GM21786 (cell line): ENCODE results near the gene TCF21.

Experiments used
- ATAC-seq: cut with Tn5 transposase; IDR thresholded peaks from one replicate; pipeline ENCODE4 v1.9.1; 2021; ENCODE audit not compliant: unreplicated experiment

TCF21 gene

DNA sequence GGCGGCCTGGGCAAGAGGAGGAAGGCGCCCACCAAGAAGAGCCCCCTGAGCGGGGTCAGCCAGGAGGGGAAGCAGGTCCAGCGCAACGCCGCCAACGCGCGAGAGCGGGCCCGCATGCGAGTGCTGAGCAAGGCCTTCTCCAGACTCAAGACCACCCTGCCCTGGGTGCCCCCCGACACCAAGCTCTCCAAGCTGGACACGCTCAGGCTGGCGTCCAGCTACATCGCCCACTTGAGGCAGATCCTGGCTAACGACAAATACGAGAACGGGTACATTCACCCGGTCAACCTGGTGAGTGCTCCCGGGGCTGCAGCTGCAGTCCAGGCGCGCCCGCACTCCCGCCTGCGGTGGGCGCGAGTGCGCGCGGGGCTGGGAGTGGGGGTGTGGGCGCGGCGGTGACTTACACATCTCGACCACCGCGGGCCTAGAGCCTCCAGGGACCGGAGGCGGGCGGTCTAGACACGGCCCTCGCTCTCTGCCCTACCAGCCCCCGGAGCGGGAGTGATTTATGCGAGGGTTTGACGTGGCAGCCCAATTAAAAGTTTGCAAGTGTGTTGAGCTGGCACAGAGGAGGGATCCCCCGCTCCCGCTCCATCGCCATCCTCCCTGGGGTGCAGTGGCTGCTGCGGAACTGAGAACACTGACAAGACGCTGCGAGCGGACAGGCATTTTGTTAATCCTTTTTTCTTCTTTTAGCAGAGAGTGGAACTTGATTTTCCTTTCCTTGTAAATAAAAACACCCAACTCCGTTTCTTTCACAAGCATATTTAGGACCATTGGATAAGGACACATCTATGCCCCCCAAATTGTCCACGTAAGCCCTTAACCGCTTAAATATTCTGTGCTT is 867 bp downstream of the TCF21 start:
- no peak for ATAC-seq

DNA sequence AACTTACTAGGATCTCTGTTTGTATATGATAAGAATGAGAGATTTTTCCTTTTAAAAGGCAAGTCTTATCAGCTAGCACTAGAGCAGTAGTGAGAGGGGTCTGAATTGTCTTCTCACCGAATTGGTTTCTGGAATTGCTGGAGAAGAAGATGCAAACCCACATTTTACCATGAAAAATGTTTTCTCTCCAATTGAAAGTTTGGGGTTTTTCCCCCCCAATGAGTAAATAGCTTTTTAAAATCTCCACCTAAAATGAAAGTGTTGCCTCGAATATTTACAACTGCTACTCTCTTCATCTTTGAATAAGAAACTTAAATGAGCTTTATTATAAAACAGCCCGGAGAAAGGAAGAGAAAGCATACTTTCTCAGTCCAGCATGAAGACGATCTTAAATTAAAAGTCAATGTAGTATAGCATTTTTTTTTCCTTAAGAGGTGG is 1.8 kb downstream of the TCF21 start:
- no peak for ATAC-seq

DNA sequence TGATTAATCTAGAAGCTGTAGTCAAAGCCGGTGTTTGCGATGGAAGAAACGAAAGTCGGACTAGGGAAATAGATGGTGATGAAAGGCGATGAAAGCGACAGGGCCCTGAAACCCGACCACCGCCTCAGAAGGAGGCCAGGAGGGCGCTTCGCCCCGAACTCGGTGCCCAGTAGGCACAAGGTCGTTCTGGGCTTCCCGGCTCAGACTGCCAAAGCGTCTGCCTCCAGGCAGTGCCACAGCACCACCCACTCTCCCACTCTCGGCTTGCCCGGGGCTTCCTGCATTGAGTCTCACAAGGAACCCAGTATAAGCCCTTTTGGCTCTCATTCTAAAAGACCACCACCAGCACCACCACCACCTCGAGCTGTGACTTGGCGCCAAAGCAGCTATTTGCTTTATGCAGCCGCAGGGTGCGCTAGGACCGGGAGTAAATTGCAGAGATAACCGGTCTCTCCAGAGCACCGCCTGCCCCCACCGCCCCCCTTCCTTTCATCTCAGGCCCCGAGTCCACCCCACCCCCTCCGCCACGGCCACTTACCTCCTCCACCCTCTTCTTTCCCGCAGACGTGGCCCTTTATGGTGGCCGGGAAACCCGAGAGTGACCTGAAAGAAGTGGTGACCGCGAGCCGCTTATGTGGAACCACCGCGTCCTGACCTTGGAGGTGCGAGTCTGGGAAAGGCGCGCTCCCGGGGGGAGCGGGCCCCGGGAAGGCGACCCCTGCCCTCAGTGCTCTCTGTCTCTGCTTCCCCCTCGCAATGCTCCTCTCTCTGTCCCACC is 2.4 kb downstream of the TCF21 start:
- ATAC-seq: no peak

DNA sequence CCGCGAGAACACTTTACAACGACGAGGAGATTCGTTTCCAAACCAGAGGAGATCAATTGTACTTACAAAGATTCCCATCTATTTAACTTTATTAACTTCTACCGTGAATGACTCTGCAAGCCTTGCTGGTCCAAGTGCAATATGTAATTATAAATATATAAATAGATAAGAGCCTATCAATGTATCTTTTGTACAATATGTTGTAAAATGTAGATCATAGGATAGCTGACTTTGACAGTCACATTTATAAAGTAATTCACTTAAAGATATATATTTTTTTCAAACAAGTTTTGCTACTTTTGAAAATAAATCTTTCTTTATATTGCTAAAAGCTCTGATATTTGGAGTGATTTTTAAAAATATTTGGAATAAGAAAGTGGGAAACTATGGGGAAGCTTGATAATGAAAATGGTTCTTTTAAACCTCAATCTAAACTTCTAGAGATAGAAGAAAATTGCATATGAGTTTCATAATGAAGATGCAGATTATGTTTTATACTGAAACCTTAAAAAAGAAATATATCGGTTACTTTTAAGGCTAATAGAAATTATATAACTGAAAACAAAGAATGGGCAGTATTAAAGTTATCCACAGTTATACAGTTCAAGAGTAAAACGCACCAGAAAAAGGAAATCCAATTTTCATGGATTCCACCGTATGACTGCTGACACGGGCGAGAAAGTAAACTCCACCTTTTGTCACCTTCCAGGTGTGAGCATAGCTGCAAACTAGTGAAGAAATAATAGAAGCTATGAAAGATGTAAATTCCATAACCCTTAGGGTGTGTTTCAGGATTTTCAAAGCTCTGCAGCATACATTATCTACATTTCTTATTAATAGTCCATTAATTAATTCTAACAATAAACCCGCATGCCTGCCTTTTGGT is 3.3 kb downstream of the TCF21 start:
- no peak for ATAC-seq

DNA sequence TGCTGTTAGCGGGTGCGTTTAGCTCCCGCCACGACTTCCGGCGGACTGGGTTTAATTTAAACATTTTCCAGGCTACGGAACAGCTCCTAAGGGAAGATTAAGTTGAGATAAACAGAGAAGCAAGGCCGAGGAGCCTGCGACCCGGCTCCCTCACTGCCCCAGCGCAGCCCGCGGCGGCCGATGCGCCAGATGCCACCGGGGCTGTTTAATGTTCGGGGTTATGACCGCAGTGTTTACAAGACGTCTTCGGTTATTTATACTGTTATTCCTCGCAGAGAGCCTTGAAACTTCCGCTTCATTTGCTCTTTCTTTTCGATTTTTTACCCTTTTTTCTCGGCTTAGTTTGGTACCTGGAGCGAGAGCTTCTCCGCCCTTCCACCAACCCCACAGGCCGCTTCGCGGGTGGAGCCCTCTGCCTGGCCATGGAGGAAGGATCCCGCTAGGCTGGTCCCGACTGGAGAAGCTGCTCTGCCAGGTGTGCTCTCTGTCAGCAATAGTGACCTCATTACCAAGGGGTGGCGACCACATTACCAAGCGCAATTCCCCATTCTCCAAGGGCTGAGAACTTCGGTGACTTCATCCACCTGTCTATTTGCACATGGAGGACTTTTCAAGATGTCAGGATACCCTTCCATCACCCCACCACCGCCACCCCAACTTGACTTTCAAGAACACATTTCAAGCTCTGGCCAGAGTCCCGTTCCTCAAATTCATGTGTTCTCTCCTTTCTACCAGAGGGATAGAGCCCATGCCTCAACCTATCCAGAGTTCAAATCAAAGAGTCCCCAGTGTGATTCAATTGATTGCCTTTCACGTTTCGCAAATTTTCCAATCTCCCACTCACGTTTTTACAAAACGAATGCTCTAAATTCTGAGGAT is 4.1 kb downstream of the TCF21 start:
- ATAC-seq: no peak

DNA sequence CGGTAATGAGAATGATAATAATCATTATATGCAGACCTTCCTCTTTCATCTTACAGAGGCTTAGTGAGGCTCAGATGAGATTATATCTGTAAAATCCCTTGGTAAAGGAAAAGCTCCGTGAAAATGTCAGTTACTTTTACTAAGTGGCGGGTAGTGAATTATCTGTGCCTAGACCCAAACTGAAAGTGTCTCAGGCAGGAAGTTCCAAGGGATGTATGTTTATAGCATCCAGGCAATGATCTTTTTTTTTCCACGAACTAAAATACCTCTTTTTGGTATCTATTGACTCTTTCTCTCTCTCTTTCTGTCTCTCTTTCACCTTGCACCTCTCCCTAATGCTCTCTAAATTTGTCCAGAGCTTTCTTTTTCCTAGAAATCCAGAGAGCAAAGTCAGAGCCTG is 5.0 kb downstream of the TCF21 start:
- no peak for ATAC-seq

DNA sequence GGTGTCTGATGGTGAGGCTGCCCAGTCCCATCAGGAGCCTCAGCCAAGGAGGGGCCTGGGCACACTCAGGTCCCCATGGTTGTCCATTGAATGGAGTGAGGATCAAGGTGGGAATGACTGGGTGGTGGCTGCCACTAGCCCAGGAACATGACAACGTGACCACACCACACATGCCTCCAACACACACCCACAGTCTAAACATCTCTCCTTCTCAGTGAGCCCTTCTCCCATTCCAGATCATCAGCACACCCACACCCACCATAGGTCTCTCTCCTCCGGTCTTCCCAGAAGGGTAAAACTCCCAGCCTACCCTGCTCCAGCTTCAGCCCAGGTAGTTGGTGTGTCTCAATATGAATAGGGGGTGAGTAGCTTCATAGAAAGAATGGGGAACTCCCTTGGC is 5.5 kb downstream of the TCF21 start:
- ATAC-seq: no peak

DNA sequence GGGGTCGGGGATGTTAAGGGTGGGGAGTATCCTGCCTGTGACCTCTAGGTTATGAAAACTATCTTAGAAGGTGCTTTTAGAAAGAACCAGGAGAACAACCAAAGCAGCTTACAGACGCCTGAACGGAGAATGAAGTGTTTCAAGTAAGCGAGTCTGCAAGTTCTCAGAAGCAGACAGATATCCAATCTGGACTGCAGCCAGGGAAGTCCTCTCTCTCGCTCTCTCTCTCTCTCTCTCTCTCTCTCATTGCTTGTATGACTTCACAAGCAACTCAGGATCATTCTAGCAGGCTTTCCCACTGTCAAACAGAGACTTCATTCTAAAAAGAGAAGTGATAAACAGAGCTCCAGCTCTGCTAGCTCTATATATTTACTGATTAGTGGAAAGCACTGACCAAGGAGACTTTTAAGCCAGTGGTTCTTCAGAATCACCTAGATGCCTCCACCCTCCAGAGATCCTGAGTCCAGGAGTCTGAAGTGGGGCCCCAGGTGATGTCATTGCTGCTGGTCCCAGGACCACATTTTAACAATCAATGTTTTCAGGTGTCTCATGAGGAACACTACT is 6.0 kb downstream of the TCF21 start:
- ATAC-seq: no peak

DNA sequence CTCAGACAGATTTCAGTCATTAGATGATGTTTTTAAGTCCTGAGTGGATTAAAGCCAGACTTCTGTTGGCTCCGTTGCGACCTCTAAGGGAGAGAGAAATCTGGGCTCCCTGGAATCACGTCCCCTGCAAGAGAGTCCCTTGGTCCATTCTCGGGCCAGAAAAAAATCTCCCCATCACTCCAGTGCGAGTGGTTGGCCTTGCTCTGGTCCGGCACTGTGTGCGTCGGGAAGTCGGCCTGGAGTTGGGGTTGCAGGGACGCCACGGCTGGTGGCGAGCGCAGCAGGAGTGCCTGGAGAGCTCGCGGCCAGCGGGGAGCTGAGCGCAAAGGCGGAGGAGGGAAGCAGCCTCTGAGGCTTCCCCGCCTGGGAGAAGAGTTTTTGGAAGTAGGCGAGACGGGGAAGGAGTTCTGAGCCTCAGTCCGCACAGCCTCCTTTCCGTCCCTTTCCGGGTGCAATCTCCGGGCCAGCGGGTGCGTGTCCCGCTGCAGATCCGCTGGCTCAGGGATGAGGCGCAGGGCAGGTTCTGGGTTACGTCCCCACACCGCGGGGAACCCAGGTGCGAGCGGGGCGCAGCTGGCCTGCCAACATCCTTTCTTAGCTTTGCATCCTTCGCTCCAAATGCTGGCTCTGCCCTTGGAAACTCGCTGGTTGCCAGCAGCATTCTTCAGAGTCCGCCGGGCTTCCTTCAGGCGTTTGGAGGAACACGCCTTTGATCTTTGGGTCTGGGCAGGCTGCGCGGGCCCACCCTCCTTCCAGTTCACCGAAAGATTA is 6.8 kb downstream of the TCF21 start:
- ATAC-seq: no peak

DNA sequence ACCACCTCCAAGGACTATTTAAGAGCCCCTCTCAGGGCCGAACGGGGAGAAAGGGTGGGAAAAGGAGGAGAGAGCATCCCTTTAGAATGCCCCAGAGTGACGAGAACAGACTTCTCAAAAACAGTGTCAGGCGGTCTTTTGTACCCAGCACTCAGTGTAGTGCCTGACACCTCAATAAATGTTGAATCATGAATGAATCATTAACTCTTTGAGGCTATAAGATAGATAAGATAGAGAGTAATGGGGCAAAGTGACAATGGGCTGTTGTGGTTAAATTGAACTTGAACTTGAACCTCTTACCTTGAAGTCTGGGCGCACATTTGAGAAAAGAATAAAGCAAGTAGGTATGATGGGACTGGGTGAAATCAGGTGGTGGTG is 7.4 kb downstream of the TCF21 start:
- ATAC-seq: no peak

DNA sequence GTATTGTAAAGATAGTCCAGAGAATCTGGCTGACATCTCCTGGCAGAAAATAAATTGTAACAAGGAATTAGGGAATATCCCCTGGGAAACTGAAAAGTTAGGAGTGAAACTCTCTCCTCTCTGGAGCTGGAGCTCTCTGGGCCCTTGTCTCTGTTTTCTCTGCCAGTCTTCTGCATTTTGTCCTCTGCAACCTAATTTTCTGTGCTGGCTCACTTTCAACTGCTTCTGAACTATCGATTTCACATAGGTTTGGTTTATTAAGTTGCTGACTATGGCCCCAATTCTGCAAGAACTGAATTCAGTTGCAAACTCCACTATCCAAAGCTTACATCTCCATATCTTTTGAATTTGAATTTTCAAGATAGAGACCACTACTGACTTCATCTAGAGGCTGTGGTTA is 9.3 kb downstream of the TCF21 start:
- ATAC-seq: no peak

DNA sequence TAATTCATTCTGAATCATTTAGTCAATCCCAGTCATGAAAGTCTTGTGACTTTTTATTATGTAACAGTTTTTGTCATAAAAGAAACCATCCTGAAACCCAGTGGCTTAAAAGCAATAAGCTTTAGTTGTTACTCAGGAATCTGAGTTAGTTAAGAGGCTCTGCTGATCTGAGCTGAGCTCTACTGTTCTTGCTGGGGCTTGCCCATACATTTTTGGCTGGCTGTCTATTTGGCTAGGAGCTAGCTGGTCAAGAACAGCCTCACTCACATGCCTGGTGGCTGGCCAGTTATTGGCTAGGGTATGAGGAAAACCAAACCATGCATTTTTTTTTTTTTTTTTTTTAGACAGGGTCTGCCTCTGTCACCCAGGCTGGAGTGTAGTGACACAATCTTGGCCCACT is 10.6 kb downstream of the TCF21 start:
- ATAC-seq: no peak

DNA sequence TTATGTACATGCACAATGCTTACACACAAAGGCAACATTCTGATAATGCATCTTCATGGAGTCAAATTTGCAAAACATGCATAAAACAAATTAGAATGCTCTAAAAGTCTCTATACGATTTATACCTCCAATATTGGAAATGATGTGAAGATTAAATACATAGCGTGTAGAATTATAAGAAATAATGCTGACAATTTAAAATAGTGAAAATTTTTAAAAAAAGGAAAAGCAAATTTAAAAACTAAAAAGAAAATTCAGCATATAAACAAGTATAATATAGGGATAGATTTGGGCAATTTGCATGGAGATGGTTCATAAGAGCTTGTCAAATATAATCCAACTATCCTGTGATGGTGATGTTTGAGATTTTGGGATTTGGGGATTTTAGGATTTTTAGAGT is 14.9 kb downstream of the TCF21 start:
- ATAC-seq: no peak

DNA sequence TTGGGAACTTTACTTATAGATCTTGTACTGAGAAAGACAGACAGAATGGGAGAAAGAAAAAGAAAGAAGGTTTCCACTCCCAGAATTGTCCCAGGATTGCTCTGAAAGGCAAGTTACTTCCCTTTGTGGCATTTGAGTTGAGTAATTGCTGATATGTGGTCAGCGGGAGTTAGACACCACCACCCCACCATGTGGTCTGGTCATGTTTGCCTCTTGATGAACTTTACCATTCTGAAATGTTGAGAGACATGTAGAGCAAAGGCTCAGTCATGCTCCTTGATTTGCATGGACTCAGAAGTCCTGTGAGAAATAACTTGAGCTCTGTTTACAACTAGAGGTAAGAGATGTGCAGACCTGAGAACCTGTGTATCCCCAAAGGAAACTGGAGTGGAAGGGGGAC is 17.1 kb downstream of the TCF21 start:
- ATAC-seq: no peak

DNA sequence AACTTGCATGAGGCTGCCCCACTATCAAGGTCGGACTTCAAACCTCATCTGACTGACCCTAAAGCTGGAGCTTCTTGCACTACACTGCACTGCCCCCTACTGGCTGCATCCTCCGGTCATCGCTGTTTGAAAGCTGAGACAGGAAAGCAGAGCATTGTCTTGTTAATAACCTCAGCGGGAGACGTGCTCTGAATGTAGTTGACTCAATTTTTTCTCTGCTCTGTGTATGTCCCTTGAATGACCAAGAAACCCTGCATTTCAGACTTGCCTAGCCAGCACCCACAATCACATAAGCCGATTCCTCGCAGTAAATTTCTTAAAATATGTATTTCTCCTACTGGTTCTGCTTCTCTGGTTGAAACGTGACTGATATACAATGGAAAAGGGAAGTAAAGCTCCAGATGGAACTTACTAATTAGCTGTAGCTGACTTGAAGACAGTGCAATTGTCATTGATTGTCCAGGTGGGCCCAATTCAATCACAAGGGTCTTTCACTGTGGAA is 27.8 kb downstream of the TCF21 start:
- ATAC-seq: peak; percentile 79

DNA sequence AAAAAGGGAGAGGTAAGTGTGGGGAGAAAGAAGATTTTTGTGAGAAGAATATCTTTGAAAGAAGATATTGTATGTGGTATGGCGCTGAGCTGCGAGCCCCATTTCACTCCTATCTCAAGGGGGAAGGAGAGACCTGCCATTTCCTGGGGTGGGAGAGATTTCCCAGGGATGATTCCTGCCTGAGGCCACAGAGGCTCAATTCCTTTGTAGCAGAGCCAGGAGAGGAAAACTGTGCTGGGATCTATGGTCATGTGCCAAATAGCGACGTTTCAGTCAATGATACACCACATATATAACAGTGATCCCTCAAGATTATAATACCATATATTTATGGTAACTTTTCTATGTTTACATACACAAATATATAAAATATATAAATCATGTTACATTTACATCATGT is 28.9 kb downstream of the TCF21 start:
- ATAC-seq: no peak

DNA sequence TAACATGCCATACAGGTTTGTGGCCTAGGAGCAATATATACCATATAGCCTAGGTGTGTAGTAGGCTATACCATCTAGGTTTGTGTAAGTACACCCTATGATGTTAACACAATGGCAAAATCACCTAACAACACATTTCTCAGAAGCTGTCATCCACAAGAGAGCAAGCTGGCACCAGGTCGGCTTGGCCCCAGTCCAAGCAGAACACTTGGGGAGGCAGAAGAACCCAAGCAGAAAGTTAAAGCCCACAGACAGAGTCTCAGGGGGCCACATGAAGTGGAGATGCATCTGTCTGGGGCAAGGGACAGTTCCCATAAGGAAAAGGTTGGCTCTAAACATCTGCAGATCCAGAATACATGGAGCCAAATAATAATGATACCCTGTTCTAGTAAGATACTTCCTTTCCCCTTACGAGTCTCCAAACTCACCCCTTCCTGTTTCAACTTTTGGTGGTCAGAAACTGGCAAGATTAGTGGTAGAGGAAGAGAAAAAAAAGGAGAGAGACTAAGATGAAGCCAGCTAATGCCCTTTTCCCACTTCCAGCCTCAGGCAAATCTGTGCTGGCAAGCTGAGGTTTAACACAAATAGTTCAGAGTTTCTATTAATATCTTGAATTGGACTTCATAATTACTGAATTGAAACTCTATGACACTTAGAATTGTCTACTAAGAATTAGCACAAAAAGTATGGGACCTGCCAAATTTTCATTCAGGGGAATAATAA is 29.5 kb downstream of the TCF21 start:
- ATAC-seq: no peak

DNA sequence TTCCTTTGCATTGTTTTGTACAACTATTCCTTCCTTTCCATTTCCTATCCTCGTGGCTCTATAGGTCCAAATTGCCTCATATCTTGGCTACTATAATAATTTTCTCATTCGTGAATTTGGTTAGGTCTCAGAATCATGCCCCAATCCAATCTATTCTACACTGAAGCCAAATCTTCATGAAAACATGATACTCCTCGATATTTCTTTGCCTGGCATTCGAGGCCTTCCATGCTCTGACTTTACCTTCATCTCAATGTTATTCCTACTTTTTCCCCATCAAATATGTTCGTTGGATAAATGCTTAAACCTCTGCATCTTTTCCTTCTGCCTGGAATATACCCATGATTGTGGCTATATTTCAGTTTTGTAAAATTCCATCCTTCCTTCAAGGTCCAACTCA is 30.4 kb downstream of the TCF21 start:
- ATAC-seq: no peak
